CD4-positive, alpha-beta T cell treated with Interferon alpha-2 for 1 hour (primary cell): ENCODE results near the gene CATSPERE.

Experiments
- DNase-seq, 2 donors: peaks; one replicate each; pipeline ENCODE4 v3.0.0-alpha.2; 2020 to 2022

CATSPERE gene

GRCh38 chr1:244461245-244462071 is at the start of gene CATSPERE:
Gene CATSPERE (plus strand): TSS chr1:244461273. CDS start chr1:244461430, 157 bp downstream.
- peak; percentile 73 to 79 for DNase-seq

- no peak for DNase-seq
Measured at GRCh38 chr1:244412176-244412575, 48.9 kb upstream of the CATSPERE start.

- no peak for DNase-seq
Measured at GRCh38 chr1:244413736-244414135, 47.3 kb upstream of the CATSPERE start.

- no peak for DNase-seq
Measured at GRCh38 chr1:244414543-244414942, 46.5 kb upstream of the CATSPERE start.

- no peak for DNase-seq
Measured at GRCh38 chr1:244419024-244419423, 42.0 kb upstream of the CATSPERE start.

- no peak for DNase-seq
Measured at GRCh38 chr1:244422174-244422573, 38.9 kb upstream of the CATSPERE start.

GRCh38 chr1:244424649-244425334 is 36.3 kb upstream of the CATSPERE start:
- no peak for DNase-seq

GRCh38 chr1:244427647-244428046 is 33.4 kb upstream of the CATSPERE start:
- no peak for DNase-seq

- no peak for DNase-seq
Measured at GRCh38 chr1:244429818-244430217, 31.3 kb upstream of the CATSPERE start.

GRCh38 chr1:244431166-244431565 is 29.9 kb upstream of the CATSPERE start:
- DNase-seq: no peak

GRCh38 chr1:244435562-244436205 is 25.4 kb upstream of the CATSPERE start:
- no peak for DNase-seq

GRCh38 chr1:244436336-244437085 is 24.6 kb upstream of the CATSPERE start:
- DNase-seq: no peak

- DNase-seq: no peak
Measured at GRCh38 chr1:244437086-244437468, 24.0 kb upstream of the CATSPERE start.

GRCh38 chr1:244439391-244440032 is 21.6 kb upstream of the CATSPERE start:
- DNase-seq: no peak

GRCh38 chr1:244442850-244443249 is 18.2 kb upstream of the CATSPERE start:
- DNase-seq: no peak

GRCh38 chr1:244444854-244445253 is 16.2 kb upstream of the CATSPERE start:
- no peak for DNase-seq

- no peak for DNase-seq
Measured at GRCh38 chr1:244445320-244446181, 15.5 kb upstream of the CATSPERE start.

GRCh38 chr1:244447024-244447423 is 14.0 kb upstream of the CATSPERE start:
- DNase-seq: no peak

- no peak for DNase-seq
Measured at GRCh38 chr1:244447552-244447951, 13.5 kb upstream of the CATSPERE start.

GRCh38 chr1:244448279-244449036 is 12.6 kb upstream of the CATSPERE start:
- DNase-seq: no peak
